Measurements from ENCODE around the gene TEKT1.

The TEKT1 gene

DNA sequence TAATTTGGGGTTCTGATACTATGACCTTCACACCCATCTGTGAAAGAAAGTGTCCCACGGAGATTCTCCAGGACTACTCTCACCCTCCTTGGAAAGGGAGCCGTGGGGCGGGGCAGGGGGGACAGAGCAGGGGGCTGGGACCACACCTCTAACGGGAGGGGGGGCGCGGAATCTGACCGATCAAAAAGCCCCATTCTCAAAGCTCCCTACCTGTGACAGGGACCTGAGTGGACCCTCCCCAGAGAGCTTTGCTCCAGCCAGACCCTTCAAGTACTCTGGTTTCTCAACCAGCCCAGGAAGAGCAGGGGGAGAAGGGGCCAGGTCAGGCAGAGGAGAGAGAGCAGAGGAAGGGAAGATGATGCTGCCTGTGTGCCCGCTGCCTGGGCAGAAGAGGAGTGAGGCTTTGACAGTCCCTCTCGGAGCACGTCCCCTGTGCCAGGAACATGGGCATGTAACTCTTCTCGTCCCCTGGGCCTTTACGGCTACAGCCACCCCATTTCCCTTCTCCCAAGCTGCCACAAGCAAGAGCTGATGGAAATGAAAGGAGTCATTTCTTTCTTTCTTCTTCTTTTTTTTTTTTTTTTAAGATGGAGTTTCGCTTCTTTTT, 75.0 kb downstream of the TEKT1 start:
- no peak for DNase-seq

DNA sequence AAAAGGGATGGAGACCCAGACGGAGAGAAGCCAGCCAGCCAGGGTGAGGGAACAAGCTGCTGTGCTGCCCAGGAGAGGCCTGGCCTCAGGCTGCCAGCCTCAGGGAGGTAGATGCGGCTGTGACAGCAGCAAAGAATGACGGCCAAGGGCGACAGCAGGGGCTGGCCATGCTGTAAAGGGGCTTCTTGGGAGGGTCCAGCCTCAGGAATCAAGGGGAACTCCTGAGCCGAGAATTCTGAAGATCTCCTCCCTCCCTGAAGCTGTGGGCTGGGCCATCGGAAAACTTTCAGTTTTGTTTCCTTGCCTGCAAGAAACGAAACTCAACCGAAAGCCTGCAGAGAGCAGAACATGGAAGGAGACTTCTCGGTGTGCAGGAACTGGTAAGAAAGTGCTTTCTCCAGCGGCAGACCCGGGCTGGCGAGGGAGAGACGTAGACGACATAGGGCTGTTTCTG, 75.8 kb downstream of the TEKT1 start, which contains the start of gene XAF1:
XAF1 (plus strand) TSS at position 316 of the 454 bp plus-strand sequence; CDS start at position 349, 33 bp downstream.
- peak in 7 of 14 donors; percentile 14 to 47 (median 23) for DNase-seq

DNA sequence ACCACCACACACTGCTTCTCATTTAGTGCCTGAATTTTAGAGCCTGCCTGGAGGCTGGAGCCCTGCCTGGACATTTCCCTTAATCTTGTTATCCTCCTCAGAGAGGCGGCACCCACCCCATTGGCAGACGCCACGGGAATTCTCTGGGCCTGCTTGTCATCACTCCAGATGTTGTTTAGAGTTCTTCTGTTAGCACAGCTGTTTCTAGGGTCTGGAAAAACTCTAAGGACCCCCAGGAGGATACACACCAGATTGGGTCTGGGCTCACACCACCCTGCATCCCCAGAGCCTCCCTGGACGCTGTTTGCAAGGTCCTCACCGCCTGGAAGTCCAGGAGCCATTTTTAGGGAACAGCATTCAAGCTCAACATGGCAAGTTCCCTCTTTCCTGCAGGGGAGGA, 76.2 kb downstream of the TEKT1 start:
- DNase-seq = no peak

DNA sequence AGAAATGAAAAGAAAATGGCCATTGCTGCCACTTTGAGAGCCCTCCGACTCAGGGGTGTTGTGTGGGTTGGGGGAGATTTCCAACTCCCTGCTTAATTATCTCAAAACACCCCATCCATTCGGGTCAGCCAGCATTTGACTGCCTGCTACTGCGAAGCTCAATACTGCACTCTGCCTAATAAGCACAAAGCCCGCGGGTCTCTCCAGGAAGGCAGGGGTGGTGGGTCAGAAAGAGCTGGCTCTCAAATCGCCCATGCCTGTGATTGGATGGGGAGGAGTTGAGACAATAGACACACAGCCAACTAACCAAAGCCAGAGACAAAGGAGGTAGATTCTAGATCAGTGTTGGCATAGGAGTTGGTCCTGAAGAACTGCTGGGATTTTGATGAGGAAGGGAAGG, 78.0 kb downstream of the TEKT1 start:
- no peak for DNase-seq

DNA sequence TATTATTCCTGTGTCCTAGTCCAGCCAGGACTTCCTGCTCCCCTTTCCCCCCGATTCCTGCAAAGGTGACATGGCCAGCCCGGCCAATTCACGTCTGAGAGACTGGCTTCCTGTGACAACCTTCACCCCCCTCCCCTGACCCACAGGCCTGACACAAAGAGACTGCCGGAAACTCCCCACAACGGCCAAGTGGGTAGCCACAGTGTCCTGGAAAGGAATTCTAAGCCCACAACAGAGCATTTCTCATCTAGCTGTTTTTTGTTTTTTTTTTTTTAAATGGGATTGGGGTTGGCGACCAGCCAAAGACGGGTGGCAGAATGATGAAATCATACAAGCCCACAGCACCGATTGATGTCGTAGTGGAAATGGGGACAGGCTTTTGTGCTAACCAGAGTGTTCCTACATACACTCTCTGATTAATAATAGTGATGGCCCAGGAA, 78.5 kb downstream of the TEKT1 start:
- peak in 8 of 14 donors; percentile 0 to 65 (median 22) for DNase-seq

DNA sequence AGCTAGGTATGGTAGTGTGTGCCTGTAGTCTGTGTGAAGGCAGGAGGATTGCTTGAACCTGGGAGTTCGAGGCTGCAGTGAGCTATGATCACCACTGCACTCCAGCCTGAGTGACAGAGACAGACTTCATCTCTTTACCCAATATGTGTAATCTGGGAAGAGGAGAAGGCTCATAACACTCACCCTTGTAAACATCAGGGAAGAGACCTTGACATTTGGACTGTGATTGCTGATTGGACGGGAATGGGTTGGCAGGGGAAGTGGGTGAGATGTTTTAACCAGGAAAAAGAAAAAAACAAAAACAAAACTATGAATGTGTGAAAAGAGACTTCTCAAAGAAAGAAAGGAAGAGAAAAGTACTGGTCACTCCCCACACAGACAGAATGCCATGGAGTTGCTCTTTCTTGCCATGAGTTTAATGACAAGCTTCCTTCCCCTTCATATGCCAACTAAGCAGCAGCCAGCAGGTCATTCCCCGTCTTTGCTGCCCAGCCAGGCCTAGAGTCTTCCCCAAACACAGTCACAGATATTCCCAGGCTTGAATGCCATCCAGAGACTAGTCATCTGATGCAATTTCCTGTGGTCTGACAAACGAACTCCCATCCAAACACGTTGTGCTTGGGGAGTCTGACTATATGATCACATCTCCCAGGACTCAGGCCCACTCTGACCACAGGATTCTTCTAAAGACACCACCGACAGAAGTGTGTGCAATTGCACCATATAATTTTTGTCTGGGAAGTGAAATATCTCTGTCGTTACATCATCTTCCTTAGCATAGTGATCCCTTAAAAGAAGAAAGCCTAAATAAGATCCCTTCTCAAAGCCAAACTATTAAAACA, 79.2 kb downstream of the TEKT1 start:
- peak in 6 of 14 donors; percentile 12 to 65 (median 25) for DNase-seq

DNA sequence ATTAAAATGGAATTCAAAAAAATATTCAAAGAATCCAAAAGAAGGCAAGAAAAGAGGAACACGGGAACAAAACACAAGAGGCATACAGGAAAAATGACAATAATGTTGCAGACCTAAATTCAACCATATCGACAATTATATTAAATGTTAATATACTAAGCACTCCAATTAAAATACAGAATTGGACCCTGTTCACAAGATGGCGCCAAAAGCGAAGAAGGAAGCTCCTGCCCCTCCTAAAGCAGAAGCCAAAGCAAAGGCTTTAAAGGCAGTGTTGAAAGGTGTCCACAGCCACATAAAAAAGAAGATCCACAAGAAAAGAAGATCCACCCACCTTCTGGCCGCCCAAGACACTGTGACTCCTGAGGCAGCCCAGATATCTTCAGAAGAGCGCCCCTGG, 82.0 kb downstream of the TEKT1 start:
- no peak for DNase-seq

DNA sequence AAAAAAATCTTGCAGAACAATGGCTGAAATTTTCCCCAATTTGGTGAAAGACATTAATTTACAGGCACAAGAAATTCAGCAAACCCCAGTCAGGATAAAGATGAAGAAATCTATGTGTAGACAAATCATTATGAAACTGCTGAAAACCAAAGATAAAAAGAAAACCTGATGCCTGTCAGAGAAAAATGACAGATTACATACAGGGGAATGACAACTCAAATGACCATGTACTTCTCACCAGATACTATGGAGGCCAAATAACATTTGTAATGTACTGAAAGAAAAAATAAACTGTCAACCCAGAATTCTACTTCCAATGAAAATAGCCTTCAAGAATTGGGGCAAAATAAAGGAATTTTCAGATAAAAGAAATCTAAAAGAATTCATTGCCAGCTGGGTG, 82.9 kb downstream of the TEKT1 start:
- no peak for DNase-seq
